DND-41 (cell line): Measurements from ENCODE around the gene TRIP13.

ENCODE experiments used
- EZH2 ChIP-seq: IDR thresholded peaks from 3 replicates; pipeline ENCODE4 v1.6.1; 2012; ENCODE audit warnings: borderline replicate concordance, low read depth, mild to moderate bottlenecking, moderate library complexity, low read length, inconsistent platforms; ENCODE audit not compliant: severe bottlenecking
- TF ChIP-seq, protein P1 (sequence below): IDR thresholded peaks from 2 replicates; pipeline ENCODE4 v1.5.1; 2012; ENCODE audit warnings: borderline replicate concordance, low read length, moderate library complexity, mild to moderate bottlenecking; ENCODE audit not compliant: poor library complexity, severe bottlenecking; ENCODE audit errors: extremely low read depth

DNA sequence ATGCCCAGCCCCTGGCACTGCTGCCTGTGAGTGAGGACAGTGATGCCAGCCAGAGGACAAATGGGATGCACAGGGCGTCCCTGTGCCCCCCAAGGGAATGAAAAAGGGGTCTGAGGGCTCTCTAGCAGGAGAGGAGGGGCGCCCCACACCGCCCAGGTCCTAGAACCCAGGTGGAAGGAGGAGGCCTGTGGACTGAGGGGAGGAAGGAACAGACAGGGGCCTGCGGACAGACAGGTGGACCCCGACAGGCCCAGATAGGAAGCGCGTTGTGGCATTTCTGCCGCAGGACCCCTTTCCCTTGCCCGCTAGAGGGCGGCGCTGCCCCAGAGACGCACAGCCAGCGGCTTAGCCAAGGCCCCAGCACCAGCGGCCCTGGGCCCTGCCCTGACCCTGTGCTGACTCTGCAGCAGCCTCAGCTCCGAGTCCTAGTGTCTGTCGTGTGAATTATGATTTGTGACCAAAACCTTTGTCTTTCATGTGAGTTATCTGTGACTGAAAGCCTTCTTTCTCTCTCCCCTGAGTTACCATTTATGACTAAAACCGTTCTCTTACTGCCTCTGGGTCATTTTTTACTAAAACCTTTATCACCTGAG is 30.7 kb downstream of the TRIP13 start:
- TF ChIP-seq, protein P1, sequence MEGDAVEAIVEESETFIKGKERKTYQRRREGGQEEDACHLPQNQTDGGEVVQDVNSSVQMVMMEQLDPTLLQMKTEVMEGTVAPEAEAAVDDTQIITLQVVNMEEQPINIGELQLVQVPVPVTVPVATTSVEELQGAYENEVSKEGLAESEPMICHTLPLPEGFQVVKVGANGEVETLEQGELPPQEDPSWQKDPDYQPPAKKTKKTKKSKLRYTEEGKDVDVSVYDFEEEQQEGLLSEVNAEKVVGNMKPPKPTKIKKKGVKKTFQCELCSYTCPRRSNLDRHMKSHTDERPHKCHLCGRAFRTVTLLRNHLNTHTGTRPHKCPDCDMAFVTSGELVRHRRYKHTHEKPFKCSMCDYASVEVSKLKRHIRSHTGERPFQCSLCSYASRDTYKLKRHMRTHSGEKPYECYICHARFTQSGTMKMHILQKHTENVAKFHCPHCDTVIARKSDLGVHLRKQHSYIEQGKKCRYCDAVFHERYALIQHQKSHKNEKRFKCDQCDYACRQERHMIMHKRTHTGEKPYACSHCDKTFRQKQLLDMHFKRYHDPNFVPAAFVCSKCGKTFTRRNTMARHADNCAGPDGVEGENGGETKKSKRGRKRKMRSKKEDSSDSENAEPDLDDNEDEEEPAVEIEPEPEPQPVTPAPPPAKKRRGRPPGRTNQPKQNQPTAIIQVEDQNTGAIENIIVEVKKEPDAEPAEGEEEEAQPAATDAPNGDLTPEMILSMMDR = peak; percentile 90
- no peak for TF ChIP-seq EZH2
